Hepatocyte (in vitro differentiated cells): Measurements from ENCODE around the gene COMT. TPM values are rescaled to one million over a fixed set of nuclear protein-coding genes. Genes with fewer than 3 reads are reported as not detected.

ENCODE experiments used
- DNase-seq: peaks from one replicate; pipeline ENCODE4 v3.0.0-alpha.2; 2016; ENCODE audit warnings: low spot score
- H2AFZ ChIP-seq: fragments of 200-600 bp; sonication (generic); 2 replicates; pipeline ENCODE4 v1.6.0; 2016; ENCODE audit warnings: antibody characterized with exemption, mild to moderate bottlenecking
- H3K27ac ChIP-seq: fragments of 200-600 bp; sonication (generic); 2 replicates; pipeline ENCODE4 v1.5.1; 2016; ENCODE audit warnings: mild to moderate bottlenecking
- H3K27me3 ChIP-seq: fragments of 200-600 bp; sonication (generic); 2 replicates; pipeline ENCODE4 v1.6.1; 2016
- H3K36me3 ChIP-seq: fragments of 200-600 bp; sonication (generic); replicated peaks from 2 replicates; pipeline ENCODE4 v1.5.1; 2016; ENCODE audit warnings: low read depth; ENCODE audit not compliant: insufficient read depth
- H3K4me1 ChIP-seq: fragments of 200-600 bp; sonication (generic); 2 replicates; pipeline ENCODE4 v1.5.1; 2016; ENCODE audit warnings: mild to moderate bottlenecking, moderate library complexity; ENCODE audit not compliant: insufficient read depth
- H3K4me2 ChIP-seq: fragments of 200-600 bp; sonication (generic); 2 replicates; pipeline ENCODE4 v1.6.0; 2016
- H3K4me3 ChIP-seq: fragments of 200-600 bp; sonication (generic); 2 replicates; pipeline ENCODE4 v1.5.1; 2016; ENCODE audit warnings: mild to moderate bottlenecking
- H3K79me2 ChIP-seq: fragments of 200-600 bp; sonication (generic); 2 replicates; pipeline ENCODE4 v1.6.0; 2017; ENCODE audit warnings: mild to moderate bottlenecking
- H3K9me2 ChIP-seq: fragments of 200-600 bp; sonication (generic); replicated peaks from 2 replicates; pipeline ENCODE4 v1.6.0; 2017; ENCODE audit warnings: mild to moderate bottlenecking; ENCODE audit not compliant: insufficient read depth
- H3K9me3 ChIP-seq: fragments of 200-600 bp; sonication (generic); 2 replicates; pipeline ENCODE4 v1.5.1; 2016; ENCODE audit warnings: low read depth, mild to moderate bottlenecking
- H4K20me1 ChIP-seq: fragments of 200-600 bp; sonication (generic); 2 replicates; pipeline ENCODE4 v1.6.0; 2016; ENCODE audit warnings: mild to moderate bottlenecking; ENCODE audit not compliant: insufficient read depth, poor library complexity, severe bottlenecking
- EZH2 ChIP-seq: fragments of 200-600 bp; sonication (generic); IDR thresholded peaks from 2 replicates; pipeline ENCODE4 v1.6.1; 2016; ENCODE audit warnings: antibody characterized with exemption, mild to moderate bottlenecking, borderline replicate concordance
- EZH2phosphoT487 ChIP-seq: fragments of 200-600 bp; sonication (generic); IDR thresholded peaks from one replicate; pipeline ENCODE4 v1.6.1; 2018; ENCODE audit warnings: antibody characterized with exemption, mild to moderate bottlenecking, low read depth, moderate library complexity; ENCODE audit not compliant: unreplicated experiment, severe bottlenecking
- WGBS: methylation state at CpG from one replicate; pipeline ENCODE4 v1.1.6; 2016; ENCODE audit warnings: low lambda C conversion rate; ENCODE audit errors: missing lambda C conversion rate; 5-methylcytosine and 5-hydroxymethylcytosine counted together
- polyA plus RNA-seq: library from polyadenylated mRNA; unstranded; fragments of >200 nt; fragmentation: Nextera tagmentation; extraction: Ambion mirVana; gene quantifications from 2 replicates; pipeline ENCODE4 v1.2.1, GENCODE V29; 2016
- total RNA-seq: library from RNA; depleted of rRNA; stranded (reverse); fragments of >200 nt; gene quantifications from 2 replicates; pipeline ENCODE4 v1.2.3, GENCODE V29; 2014
- TF ChIP-seq, protein P1 (sequence below): fragments of 200-600 bp; sonication (generic); IDR thresholded peaks from 2 replicates; pipeline ENCODE4 v1.5.1; 2016; ENCODE audit warnings: antibody characterized with exemption, mild to moderate bottlenecking; ENCODE audit not compliant: poor library complexity

COMT gene
- total and polyA plus RNA-seq, 2 experiments from 2014 or later: 74.5 to 153 TPM

DNA sequence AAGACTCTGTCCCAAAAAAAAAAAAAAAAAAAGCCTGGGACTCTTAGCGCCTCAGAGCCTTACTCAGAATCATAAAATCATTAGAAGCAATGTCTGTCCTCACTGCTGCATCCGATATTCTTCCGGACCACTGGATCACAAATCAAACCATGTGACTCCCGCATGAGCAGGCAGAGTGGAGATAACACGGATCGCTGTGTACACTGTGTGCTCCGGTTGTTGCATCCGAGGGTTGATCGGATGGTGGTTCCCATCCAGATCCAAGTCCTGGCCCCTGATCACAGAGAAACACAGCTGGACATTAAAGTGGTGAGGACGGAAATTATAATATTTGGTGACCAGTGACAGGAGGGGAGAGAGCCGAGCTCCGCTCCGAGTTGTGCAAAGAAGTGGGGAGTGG, 9.8 kb downstream of the COMT start:
- no peaks in the 10 kb centered on the region for H3K27me3 ChIP-seq
- H3K9me2 ChIP-seq: no peaks in the 10 kb centered on the region
- no peaks in the 10 kb centered on the region for H3K9me3 ChIP-seq
- H3K27ac ChIP-seq: no peak overlapping the region
- no peaks in the 10 kb centered on the region for H3K79me2 ChIP-seq
- 85% methylated on average over 13 of the region's 13 CpGs for WGBS
- no peak for TF ChIP-seq EZH2
- no peak for TF ChIP-seq EZH2phosphoT487
- TF ChIP-seq, protein P1, sequence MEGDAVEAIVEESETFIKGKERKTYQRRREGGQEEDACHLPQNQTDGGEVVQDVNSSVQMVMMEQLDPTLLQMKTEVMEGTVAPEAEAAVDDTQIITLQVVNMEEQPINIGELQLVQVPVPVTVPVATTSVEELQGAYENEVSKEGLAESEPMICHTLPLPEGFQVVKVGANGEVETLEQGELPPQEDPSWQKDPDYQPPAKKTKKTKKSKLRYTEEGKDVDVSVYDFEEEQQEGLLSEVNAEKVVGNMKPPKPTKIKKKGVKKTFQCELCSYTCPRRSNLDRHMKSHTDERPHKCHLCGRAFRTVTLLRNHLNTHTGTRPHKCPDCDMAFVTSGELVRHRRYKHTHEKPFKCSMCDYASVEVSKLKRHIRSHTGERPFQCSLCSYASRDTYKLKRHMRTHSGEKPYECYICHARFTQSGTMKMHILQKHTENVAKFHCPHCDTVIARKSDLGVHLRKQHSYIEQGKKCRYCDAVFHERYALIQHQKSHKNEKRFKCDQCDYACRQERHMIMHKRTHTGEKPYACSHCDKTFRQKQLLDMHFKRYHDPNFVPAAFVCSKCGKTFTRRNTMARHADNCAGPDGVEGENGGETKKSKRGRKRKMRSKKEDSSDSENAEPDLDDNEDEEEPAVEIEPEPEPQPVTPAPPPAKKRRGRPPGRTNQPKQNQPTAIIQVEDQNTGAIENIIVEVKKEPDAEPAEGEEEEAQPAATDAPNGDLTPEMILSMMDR: no peak
- no peak overlapping the region for H3K4me2 ChIP-seq
- no peaks in the 10 kb centered on the region for H4K20me1 ChIP-seq
- no peak for DNase-seq
- H2AFZ ChIP-seq: no peak overlapping the region
- H3K36me3 ChIP-seq: no peaks in the 10 kb centered on the region
- peaks cover 6% of the 10 kb centered on the region for H3K4me1 ChIP-seq
- H3K4me3 ChIP-seq: no peak overlapping the region

GRCh38 chr22:19955241-19956128, 13.9 kb downstream of the COMT start:
- no peak overlapping the region for H3K4me2 ChIP-seq
- H3K9me2 ChIP-seq: no peaks in the 10 kb centered on the region
- H3K79me2 ChIP-seq: no peaks in the 10 kb centered on the region
- H3K27ac ChIP-seq: no peak overlapping the region
- no peak for DNase-seq
- 84% methylated on average over 19 of the region's 19 CpGs for WGBS
- no peaks in the 10 kb centered on the region for H3K27me3 ChIP-seq
- no peaks in the 10 kb centered on the region for H4K20me1 ChIP-seq
- H3K4me1 ChIP-seq: peaks cover 16% of the 10 kb centered on the region
- H3K9me3 ChIP-seq: no peaks in the 10 kb centered on the region
- no peaks in the 10 kb centered on the region for H3K36me3 ChIP-seq
- H2AFZ ChIP-seq: no peak overlapping the region
- no peak for TF ChIP-seq EZH2
- TF ChIP-seq EZH2phosphoT487: no peak
- TF ChIP-seq, protein P1: no peak
- H3K4me3 ChIP-seq: no peak overlapping the region

DNA sequence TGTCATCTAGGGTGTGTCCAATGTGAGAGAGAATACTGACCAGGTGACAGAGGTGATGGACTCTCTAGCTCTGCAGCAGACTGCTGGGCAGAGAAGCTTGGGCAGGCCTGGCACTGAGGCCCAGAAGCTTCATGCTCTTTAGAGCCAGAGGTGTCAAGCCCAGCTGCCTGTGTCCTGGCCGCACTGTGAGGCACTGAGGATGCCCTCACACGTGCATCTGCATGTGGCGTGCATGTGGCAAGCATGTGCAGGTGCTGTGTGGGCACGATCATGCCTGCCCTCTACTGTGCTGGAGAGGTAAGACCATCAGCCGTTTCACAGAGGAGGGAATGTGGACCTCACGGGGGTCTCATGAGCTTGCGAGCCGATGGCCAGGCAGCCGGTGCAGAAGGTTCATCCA, 15.9 kb downstream of the COMT start:
- 92% methylated on average over 9 of the region's 9 CpGs for WGBS
- Histone ChIP-seq H3K4me1 (peaks cover 32% of the 10 kb centered on the region), H3K4me3 (no peak overlapping the region), H3K27me3 (no peaks in the 10 kb centered on the region), H3K36me3 (no peaks in the 10 kb centered on the region), H3K79me2 (no peaks in the 10 kb centered on the region), H3K9me3 (no peaks in the 10 kb centered on the region), H3K4me2 (no peak overlapping the region), H4K20me1 (no peaks in the 10 kb centered on the region), H2AFZ (no peak overlapping the region), H3K9me2 (no peaks in the 10 kb centered on the region), H3K27ac (no peak overlapping the region)
- TF ChIP-seq, protein P1: no peak
- TF ChIP-seq EZH2 (no peak), EZH2phosphoT487 (no peak)
- DNase-seq: no peak
